Activated naive CD4-positive, alpha-beta T cell treated with Interleukin-2 at 50 U/mL for 16 hours (primary cell): ENCODE measurements around the gene TTC1.
A peak's percentile ranks its signal among the peaks of the same experiment; 100 is the strongest.
"Not testable (repeated sequence)": the region's sequence is repeated elsewhere in the genome, so short reads cannot be mapped to it uniquely, and the experiment has no call there.

ENCODE experiments used
- DNase-seq: peaks from one replicate; pipeline ENCODE4 v3.0.0-alpha.2; 2020

The TTC1 gene

GRCh38 chr5:160001457-160001856 lies 7.5 kb upstream of the TTC1 start:
- no peak for DNase-seq

GRCh38 chr5:160007514-160007913 lies 1.4 kb upstream of the TTC1 start:
- no peak for DNase-seq

DNA sequence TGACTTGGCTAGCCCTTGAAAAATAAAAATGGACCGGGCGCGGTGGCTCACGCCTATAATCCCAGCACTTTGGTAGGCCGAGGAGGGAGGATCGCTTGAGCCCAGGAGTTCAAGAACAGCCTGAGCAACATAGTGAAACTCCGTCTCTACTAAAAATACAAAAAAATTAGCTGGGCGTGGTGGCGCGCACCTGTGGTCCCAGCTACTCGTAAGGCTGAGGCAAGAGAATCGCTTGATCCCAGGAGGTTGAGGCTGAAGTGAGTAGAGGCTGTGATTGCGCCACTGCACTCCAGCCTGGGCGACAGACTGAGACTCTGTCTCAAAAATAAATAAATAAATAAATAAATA lies 436 bp upstream of the TTC1 start:
- not testable (repeated sequence) for DNase-seq

- DNase-seq = no peak
These were observed 651 bp downstream of the TTC1 start for GRCh38 chr5:160009591-160009989.

GRCh38 chr5:160011471-160011870 lies 2.5 kb downstream of the TTC1 start:
- DNase-seq = no peak

DNA sequence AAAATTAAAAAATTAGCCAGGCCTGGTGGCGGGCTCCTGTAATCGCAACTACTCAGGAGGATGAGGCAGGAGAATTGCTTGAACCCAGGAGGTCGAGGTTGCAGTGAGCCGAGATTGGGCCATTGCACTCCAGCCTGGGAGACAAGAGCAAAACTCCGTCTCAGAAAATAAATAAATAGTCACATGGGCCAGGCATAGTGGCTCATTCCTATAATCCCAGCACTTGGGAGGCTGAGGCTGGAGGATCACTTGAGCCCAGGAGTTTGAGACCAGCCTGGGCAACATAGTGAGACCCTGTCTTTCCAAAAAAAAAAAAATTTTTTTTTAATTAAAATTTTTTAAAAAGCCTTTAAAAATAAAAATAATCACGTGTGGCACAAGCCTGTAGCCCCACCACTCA lies 5.3 kb downstream of the TTC1 start:
- DNase-seq = not testable (repeated sequence)

GRCh38 chr5:160018945-160019625 lies 10.1 kb downstream of the TTC1 start:
- DNase-seq = no peak

DNA sequence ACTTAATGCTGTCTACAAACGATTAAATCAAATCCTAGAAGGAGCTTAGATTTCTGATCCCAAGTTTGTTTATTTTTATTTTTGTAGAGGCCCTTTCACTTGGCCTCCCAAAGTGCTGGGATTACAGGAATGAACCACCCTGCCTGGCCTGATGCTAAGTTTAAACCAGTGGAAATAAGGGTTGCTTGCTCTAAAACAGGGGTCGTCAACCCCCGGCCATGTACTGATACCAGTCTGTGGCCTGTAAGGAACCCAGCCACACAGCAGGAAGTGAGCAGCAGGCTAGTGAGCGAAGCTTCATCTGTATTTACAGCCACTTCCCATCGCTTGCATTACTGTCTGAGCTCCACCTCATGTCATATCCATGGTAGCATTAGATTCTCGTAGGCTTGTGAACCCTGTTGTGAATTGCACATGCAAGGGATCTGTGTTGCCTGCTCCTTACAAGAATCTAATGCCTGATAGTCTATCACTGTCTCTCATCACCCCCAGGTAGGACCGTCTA lies 11.4 kb downstream of the TTC1 start:
- DNase-seq = no peak

GRCh38 chr5:160020964-160021363 lies 12.0 kb downstream of the TTC1 start:
- no peak for DNase-seq

DNA sequence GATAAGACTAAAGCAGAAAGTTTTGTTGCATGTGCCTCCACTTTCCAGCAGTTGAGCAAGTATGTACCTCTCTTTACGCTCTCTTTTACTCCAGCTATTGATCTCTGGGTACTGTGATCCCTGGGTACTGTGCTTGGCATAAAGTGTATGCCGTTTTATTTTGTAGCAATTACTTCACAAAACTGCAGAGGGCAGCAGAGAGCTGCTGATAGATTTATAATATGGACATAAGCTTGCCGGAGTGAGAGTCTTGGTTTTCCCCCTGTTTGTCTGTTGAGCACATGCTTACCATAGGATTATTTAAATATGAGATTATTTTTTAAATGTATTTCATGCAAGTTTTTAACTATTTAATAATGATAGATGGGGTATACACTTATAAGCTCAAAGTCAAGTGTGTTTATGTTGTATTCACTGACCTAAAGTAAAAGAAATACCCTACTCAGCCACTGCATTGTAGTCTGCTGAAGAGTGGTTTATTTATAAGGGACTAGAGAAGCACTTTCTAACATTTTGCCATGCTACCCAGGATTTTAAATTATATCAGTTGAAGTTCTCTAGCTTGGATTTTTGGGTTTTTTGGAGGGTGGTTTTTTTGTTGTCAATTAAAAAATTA lies 13.0 kb downstream of the TTC1 start:
- peak; percentile 30 for DNase-seq

- DNase-seq = no peak
These were observed 14.3 kb downstream of the TTC1 start for GRCh38 chr5:160023007-160023907.

DNA sequence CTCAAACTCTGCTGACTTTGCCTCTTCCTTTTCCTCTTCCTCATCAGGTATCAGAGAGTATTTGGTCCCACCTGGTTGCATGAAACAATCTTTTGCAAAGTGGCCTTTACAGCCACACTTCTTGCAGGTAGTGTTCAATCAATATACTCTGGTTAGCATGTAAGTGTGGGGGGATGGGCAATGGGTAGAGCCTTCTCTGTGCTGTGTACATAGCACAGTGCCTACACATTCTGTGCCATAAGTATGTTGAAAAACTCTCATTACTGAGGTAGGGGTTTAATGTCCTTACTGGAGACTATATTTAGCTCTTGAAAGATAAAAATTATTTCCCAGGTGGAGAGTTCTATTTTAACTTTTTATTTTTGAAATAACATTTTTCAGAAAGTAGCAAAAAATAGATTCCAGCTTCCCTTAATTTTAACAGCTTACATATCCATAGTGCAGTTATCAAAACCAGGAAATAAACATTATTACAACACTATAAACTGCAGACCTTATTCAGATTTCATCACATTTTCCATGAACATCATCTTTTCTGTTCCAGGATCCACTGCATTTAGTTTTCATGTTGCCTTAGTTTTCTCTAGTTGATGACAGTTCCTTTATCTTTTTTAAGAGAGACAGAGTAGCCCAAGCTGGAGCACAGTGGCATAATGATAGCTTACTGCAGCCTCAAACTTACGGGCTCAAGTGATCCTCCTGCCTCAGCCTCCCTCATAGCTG lies 15.1 kb downstream of the TTC1 start:
- no peak for DNase-seq

- no peak for DNase-seq
These were observed 20.1 kb downstream of the TTC1 start for GRCh38 chr5:160029004-160029403.

DNA sequence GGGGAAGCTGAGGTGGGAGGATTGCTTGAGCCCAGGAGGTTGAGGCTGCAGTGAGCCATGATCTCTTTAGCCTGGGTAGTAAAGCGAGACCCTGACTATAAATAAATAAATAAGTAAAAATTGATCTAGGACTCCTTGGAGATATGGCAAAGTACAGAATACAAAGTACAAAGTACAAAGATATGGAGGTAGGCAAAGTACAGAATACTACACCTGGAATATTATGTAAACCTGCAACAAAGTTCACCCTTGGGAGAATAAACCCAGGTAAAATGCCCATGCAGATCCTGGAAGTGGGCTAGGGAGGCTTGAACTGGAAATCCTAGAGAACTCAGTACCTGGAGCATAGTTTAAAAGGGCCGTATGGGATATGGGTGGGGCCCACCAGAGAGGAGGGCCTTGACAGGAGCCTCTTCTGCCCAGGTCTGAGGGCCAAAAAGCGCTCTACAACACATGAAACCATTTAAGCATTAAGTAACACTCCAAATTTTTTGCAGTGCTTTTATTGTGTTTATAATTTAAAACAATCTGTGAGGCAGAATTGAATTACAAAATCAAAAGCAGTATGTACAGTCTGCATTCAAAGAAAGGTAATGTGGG lies 20.7 kb downstream of the TTC1 start:
- no peak for DNase-seq

DNA sequence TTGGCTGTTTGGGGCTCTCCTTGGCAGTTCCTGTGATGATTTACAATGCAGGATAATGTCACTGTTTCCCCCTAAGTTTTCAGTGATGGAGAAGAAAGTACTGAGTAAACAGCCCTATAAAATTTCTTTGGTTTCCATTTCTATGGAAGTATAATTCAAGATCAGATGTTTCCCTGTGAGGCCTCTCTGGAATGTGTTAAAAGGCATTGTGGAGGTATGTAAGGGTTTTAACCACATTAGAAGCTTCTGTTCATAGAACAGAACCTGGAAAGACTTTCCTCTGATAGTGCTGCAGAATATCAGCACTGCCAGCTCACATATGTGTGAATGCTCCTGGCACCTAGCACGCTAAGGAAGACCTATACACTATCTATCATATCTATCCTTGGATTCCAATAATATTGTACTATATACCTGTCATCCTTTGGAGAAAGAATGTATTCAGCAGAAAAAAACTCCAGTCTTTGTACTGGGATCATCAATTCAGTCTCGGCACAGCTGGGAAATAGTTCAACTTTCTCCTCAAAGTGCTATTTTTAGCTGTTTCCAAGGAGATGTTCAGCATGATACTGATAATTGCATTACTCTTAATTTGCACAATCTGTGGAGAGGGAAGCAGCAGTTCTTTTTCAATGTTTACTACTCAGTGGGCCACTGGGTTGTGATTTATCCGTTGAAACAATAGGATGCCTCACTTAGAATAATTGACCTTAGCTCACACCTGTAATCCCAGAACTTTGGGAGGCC lies 21.9 kb downstream of the TTC1 start:
- DNase-seq = no peak

GRCh38 chr5:160033546-160034252 lies 24.8 kb downstream of the TTC1 start:
- no peak for DNase-seq

DNA sequence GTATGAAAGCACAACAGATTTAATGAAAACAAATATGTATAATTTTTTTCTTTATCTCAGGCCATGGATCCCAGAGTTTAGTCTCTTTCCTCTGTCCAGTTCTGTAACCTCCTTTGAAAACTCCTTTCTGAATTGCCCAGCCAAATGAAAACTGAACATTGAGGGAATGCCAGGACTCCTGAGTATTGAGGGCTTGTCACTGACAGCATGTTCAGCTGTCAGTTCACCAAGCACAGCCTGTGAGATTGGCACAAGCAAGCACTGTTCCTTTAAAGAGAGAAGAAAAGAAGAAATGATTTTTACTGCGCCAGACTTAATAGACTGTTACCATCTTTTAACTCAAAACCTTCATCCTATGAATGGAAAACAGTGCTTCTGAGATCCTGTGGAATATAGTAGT lies 27.3 kb downstream of the TTC1 start:
- DNase-seq = no peak

DNA sequence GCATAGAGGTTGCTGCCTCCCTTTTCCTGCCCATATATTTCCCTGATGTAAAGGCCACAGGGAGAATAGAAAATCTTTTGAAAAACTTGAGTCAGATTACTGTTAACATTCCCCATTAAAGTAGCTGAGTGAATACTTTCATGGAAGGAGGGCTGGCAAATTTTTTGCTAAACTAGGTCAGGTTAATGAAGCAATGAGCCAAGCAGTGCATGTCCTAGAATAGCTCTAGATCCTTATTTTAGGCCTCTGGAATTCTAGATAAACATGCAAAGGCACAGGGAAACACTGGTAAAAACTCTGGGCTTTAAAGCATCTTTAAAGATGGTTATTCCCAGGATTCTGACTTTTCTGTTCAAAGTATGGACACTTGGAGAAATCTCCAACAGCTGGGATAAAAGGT lies 27.9 kb downstream of the TTC1 start:
- DNase-seq = no peak

DNA sequence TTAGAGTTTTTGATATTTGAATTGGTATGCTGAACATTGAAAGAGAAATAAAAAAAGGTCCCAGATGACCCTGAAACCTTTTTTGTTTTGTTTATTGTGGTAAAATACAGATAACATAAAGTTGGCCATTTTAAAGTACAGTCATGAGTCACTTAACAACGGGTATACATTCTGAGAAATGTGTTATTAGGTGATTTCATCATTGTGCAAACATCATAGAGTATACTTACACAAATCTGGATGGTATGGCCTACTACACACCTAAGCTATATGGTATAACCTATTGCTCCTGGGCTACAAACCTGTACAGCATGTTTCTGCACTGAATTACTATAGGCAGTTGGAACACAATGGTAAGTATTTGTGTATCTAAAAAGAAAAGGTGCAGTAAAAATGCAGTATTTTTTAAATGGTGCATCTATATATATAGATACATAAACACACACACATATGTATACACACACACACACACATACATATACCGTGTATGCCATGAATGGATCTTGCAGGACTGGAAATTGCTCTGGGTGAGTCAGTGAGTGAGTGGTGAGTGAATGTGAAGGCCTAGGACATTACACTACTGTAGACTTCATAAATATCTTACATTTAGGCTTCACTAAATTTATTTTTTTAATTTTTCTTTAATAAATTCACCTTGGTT lies 31.0 kb downstream of the TTC1 start:
- DNase-seq = no peak

GRCh38 chr5:160040471-160040835 lies 31.5 kb downstream of the TTC1 start:
- no peak for DNase-seq

- no peak for DNase-seq
These were observed 33.7 kb downstream of the TTC1 start for GRCh38 chr5:160042671-160043070.
